HTR-8/SVneo (cell line): Measurements from ENCODE around the gene GRPR.
"Not testable (repeated sequence)": the region's sequence is repeated elsewhere in the genome, so short reads cannot be mapped to it uniquely, and the experiment has no call there.

ENCODE experiments used
- DNase-seq: peaks from one replicate; pipeline ENCODE4 v3.0.0; 2011; ENCODE audit warnings: low spot score, mixed read lengths; ENCODE audit not compliant: insufficient read length
- FAIRE-seq: peaks from 2 replicates; lab custom pipeline; 2011; peaks lifted over from hg19 to GRCh38; lab: Jason Lieb, UNC

Gene GRPR

DNA sequence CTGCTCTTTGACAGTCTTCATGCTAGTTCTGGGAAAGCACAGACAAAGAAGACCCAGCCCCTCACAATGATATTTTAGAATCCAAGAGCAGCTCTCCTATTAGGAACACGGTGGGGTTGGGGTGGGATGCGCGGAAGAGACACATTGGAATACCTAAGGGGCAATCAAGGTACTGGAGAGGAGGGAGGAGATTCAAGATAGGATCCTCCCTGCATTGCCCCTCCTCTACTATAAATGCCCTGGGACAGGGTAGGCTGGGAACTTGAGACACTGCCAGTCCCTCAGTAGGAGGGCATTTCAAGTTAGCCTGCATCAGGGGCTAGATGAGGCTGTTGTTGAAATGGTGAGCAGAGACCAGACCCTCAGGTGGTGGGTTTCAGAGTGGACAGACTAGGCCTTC is 49.0 kb downstream of the GRPR start:
- DNase-seq, result no peak
- no peak for FAIRE-seq

DNA sequence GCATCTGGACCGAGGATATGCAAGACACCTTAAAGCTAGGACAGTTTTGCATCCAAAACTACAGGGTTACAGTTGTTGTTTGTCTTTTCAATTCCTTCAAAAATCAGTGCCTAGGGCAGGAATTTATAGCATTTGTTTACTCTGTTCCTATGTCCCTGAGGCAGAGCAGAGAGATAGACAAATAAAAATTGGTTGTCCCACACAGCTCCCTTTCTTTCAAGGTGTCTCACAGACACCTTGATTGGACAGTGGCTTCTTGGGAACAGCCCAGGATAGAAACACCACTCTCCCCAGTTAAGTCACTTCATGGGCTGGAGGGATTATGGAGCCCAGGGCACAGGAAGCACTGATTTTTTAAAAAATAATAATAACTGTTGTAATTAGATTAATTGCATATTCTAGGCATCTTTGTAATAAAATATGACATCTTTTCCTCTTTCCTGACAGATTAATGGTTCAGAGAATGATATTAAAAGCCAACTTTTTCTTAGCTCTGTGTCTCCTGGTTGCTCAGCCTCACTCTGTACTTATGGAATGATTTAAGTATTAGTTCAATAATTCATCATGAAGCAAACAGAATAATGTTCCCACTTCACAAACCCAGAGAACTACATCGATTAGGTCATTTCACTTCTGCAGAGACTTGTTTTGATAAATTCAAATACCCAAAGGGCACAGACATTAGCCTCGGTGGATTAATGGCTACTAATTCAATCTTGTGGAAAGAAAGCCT is 52.1 kb downstream of the GRPR start:
- DNase-seq (no peak), FAIRE-seq (no peak)

- FAIRE-seq (no peak), DNase-seq (no peak)
Measured at GRCh38 chrX:16177260-16177659, 53.9 kb downstream of the GRPR start.

DNA sequence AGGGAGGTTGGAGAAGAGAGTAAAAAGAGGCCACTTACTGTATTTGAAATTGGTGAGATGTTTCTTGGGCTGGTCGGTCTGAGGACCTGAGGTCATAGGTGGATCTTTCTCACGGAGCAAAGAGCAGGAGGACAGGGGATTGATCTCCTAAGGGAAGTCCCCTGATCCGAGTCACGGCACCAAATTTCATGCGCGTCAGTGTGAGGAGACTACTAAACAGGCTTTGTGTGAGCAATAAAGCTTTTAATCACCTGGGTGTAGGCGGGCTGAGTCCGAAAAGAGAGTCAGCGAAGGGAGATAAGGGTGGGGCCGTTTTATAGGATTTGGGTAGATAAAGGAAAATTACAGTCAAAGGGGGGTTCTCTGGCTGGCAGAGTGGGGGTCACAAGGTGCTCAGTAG is 60.5 kb downstream of the GRPR start:
- not testable (repeated sequence) for DNase-seq, FAIRE-seq

GRCh38 chrX:16185725-16186136 is 62.4 kb downstream of the GRPR start:
- FAIRE-seq, result peak; percentile 38
- peak; percentile 82 for DNase-seq

- no peak for FAIRE-seq
- DNase-seq, result no peak
Measured at GRCh38 chrX:16186380-16187007, 63.1 kb downstream of the GRPR start.

DNA sequence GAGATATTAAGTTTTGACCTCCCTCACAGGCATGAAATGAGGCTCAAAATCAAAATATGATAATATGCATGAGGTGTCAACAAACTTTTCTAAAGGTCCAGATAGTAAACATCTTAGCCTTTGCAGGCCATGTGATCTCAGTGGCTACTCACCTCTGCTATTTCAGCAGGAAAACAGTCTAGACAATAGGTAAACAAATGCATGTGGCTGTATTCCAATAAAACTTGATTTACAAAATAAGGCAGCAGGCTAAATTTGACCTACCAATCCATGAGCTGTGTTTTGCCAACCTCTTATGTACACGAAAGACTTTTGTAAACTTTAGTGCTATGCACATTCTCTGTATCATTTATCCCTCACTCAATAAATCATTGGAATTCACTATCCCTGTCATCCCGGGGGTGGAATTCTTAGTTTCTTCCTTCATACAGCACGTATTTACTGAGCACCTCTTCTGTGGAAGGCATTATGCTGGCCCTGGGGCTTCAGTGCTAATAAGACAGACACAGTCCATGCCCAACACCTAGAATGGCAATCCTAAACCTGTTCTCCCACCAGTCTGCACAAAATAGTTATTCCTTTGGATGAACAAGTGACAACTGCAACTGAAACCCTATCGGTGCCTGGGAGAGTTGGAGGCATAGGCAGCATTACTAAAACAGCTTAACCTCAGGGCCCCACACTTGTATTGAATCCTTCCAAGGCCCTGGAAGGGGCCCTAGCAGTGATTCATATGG is 63.8 kb downstream of the GRPR start:
- DNase-seq (peak; percentile 13), FAIRE-seq (peak; percentile 16)

- FAIRE-seq, result no peak
- DNase-seq, result no peak
Measured at GRCh38 chrX:16188687-16189086, 65.3 kb downstream of the GRPR start.

DNA sequence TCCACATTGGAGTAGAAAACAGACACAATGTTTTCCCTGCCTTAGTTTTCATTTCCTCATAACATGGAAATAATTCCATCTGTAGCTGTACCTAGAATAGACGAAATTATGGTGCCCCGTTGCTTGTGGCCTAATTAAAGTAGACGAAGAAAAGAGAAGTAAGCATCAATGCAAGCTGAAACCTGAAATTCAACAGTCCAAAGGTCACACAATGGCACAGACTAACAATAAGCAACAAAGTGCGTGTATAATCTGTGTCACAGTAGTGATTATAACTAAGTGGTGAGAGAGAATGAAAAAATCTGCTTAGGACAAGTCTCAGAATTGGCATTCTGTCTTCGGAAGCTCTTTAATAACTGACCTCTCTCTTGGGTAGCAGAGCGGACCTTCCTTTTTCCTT is 68.2 kb downstream of the GRPR start:
- DNase-seq, result no peak
- no peak for FAIRE-seq

DNA sequence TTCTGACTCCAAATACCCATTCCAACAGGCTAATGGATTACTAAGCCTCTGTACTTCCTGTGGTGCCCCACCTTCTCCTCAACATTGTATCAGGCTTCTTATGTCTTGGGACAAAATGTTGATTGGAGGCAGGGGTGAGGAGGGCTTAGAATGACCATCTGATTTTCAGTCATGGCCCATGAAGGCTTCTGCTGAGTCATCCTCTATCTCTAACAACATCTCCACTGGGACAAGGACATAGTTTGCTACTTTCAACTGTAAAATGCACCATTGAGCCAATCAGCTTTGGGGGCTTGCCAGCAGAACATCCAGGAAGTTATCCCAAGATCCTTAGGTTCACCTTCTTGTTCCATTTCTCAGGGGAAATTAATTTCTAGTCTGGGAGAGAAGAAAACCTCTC is 73.5 kb downstream of the GRPR start:
- no peak for DNase-seq
- no peak for FAIRE-seq

- DNase-seq (no peak), FAIRE-seq (no peak)
Measured at GRCh38 chrX:16199343-16199742, 76.0 kb downstream of the GRPR start.

DNA sequence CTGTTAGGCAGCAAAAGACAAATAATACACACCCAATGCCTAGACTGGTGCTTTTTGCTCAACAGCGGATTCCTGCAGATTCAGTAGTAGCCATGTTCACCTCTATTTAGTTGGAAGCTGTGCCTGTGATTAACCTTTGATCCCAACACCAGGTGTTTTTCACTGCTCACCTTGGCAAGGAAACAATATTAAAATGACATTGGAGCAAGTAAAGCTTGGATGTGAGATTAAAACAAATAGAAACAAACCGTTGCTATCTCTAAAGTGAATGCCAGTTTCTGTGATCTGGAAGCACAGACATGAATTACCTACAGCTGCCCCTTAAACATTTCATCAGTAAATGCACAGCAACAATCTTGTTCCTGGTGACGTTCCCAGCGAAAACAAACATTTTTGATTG is 79.6 kb downstream of the GRPR start:
- FAIRE-seq, result no peak

More for the DNA sequence above, 79.6 kb downstream of the GRPR start:
- no peak for DNase-seq
